Keratinocyte (primary cell): ENCODE results near the gene CYB5R4. TPM values are rescaled to one million over a fixed set of nuclear protein-coding genes. Genes with fewer than 3 reads are reported as not detected.

Source experiments
- DNase-seq: peaks from one replicate; pipeline ENCODE4 v3.0.0-alpha.2; 2011; ENCODE audit warnings: low read depth, missing footprints, low spot score
- FAIRE-seq: peaks from 2 replicates; lab custom pipeline; 2011; peaks lifted over from hg19 to GRCh38; lab: Jason Lieb, UNC
- H2AFZ ChIP-seq: 2 replicates; pipeline ENCODE4 v1.6.0; 2012; ENCODE audit warnings: low read length, control low read depth, inconsistent platforms; ENCODE audit not compliant: control insufficient read depth
- H3K27ac ChIP-seq: 2 replicates; pipeline ENCODE4 v1.5.1; 2011; ENCODE audit warnings: low read length; ENCODE audit not compliant: control insufficient read depth, insufficient read depth
- H3K27me3 ChIP-seq: 3 replicates; pipeline ENCODE4 v1.6.0; 2011; ENCODE audit warnings: low read length; ENCODE audit not compliant: control insufficient read depth, insufficient read depth; ENCODE audit errors: extremely low read depth
- H3K36me3 ChIP-seq, 2 experiments: 2 replicates in 1 of 2; 3 replicates in 1 of 2; pipeline ENCODE4 v1.5.1; 2011; ENCODE audit warnings: low read length in 2 of 2, mild to moderate bottlenecking in 1 of 2; ENCODE audit not compliant: control insufficient read depth in 2 of 2, insufficient read depth in 2 of 2; ENCODE audit errors: extremely low read depth in 1 of 2
- H3K4me1 ChIP-seq: 3 replicates; pipeline ENCODE4 v1.5.1; 2011; ENCODE audit warnings: low read length; ENCODE audit not compliant: control insufficient read depth, insufficient read depth; ENCODE audit errors: extremely low read depth
- H3K4me2 ChIP-seq: 3 replicates; pipeline ENCODE4 v1.6.0; 2011; ENCODE audit warnings: low read depth, low read length; ENCODE audit not compliant: control insufficient read depth, insufficient read depth; ENCODE audit errors: extremely low read depth
- H3K4me3 ChIP-seq, 3 experiments: fragments of 200-600 bp in 1 of 3; sonication (generic) in 1 of 3; 2 replicates in 2 of 3; 3 replicates in 1 of 3; pipeline ENCODE4 v1.5.1; 2011 to 2016; ENCODE audit warnings: low read length in 3 of 3, mild to moderate bottlenecking in 3 of 3, control low read depth in 2 of 3, inconsistent platforms in 1 of 3, low read depth in 1 of 3, mixed read lengths in 1 of 3, mixed run types in 1 of 3, moderate library complexity in 1 of 3; ENCODE audit not compliant: control insufficient read depth in 2 of 3, insufficient read depth in 2 of 3; ENCODE audit errors: extremely low read depth in 1 of 3
- H3K79me2 ChIP-seq: 2 replicates; pipeline ENCODE4 v1.6.0; 2012; ENCODE audit warnings: low read length; ENCODE audit not compliant: control insufficient read depth, insufficient read depth
- H3K9ac ChIP-seq: 3 replicates; pipeline ENCODE4 v1.6.0; 2011; ENCODE audit warnings: low read length; ENCODE audit not compliant: control insufficient read depth, insufficient read depth; ENCODE audit errors: extremely low read depth
- H3K9me1 ChIP-seq: 3 replicates; pipeline ENCODE4 v1.6.0; 2011; ENCODE audit warnings: low read length; ENCODE audit not compliant: control insufficient read depth, insufficient read depth; ENCODE audit errors: extremely low read depth
- H3K9me3 ChIP-seq: 2 replicates; pipeline ENCODE4 v1.5.1; 2012; ENCODE audit warnings: low read depth, low read length; ENCODE audit not compliant: control insufficient read depth
- H4K20me1 ChIP-seq: 3 replicates; pipeline ENCODE4 v1.6.0; 2011; ENCODE audit warnings: low read length; ENCODE audit not compliant: control insufficient read depth, insufficient read depth; ENCODE audit errors: extremely low read depth
- EZH2 ChIP-seq: IDR thresholded peaks from one replicate; pipeline ENCODE4 v1.6.1; 2012; ENCODE audit warnings: inconsistent platforms, mild to moderate bottlenecking, low read length, moderate library complexity
- dilution Hi-C: fragments of 300-500 bp; cut with MboI; formaldehyde crosslinking; loops from one replicate; pipeline ENCODE4 v1.7.0; 2020; ENCODE audit warnings: low sequenced_read_pairs; ENCODE audit not compliant: extremely low pct_ligation_motif_present
- polyA plus RNA-seq, 5 experiments: library from polyadenylated mRNA; depleted of rRNA in 3 of 5; stranded (reverse) in 3 of 5; stranded (forward) in 1 of 5; unstranded in 1 of 5; fragments of >200 nt; gene quantifications; 1 replicate in 1 of 5; 2 replicates in 3 of 5; 3 replicates in 1 of 5; pipeline versions ENCODE4 v1.2.1 to v1.2.3, GENCODE V29; 2011 to 2012; ENCODE audit warnings: missing spikeins in 2 of 5, low read depth in 1 of 5, low replicate concordance in 1 of 5
- TF ChIP-seq, protein P1 (sequence below), 3 experiments: IDR thresholded peaks in 1 of 3; conservative IDR thresholded peaks in 1 of 3; optimal IDR thresholded peaks in 1 of 3; 2 replicates in 2 of 3; 3 replicates in 1 of 3; pipeline versions ENCODE3 to v1.5.1; 2011; ENCODE audit warnings: low read length in 3 of 3, mild to moderate bottlenecking in 3 of 3, moderate library complexity in 2 of 3, control low read depth in 1 of 3, inconsistent platforms in 1 of 3; ENCODE audit not compliant: insufficient read depth in 2 of 3; ENCODE audit errors: extremely low read depth in 1 of 3

CYB5R4 gene
- polyA plus RNA-seq, 1 donor (not counting 4 experiments of a cell fraction or from before 2014, with no cell fraction given) = 14.0 TPM

DNA sequence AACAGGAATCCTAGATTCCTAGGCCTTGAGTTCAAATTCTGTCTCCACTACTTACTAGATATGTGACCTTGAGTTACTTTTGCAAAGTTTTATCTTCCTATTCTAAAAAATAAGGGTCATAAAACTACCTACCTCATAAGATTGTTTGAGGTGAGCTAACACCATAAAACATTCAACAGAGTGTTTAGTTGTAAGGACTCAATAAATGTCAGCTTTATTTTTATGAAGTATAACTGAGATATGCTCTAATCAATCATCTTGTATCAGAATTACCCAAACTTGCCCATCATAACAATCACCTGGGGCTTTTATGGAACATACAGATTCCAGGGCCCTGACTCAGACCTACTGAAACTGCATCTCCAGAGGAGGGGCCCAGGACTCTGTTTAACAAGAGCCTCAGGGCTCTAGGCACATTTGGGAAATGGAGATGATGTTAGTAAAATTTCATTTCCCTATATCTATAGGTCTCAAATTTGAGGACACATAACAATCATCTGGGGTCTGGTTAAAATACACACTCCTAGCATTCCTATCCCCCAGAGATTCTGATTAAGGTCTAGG lies 138.6 kb downstream of the CYB5R4 start:
- no peak for FAIRE-seq
- no peak for TF ChIP-seq EZH2

DNA sequence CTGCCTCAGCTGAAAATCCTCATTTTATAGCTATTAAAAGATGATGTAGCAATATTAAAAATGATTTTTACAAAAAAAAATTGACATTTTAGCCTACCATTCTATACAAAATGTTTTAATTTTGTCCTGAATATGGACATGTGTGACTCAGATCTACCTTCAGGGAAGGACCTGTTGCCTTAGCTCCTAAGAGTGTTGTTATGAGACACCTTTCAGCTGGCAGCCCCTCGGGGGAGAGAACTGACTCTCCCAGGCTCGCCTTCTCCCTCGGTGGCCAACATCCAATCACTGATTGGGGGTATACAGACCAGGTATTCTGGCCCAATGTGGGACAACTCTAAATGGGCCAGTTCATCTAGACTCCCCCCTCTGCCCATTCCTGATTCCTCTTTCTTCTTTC lies 141.6 kb downstream of the CYB5R4 start:
- Histone ChIP-seq H2AFZ (no peak overlapping the region), H3K79me2 (no peaks in the 10 kb centered on the region), H3K9me3 (no peaks in the 10 kb centered on the region), H3K9ac (no peak overlapping the region), H4K20me1 (no peaks in the 10 kb centered on the region), H3K4me2 (no peak overlapping the region), H3K36me3 (no peaks in the 10 kb centered on the region), H3K4me3 (no peak overlapping the region), H3K27ac (no peak overlapping the region), H3K27me3 (no peaks in the 10 kb centered on the region), H3K9me1 (no peaks in the 10 kb centered on the region), H3K4me1 (no peaks in the 10 kb centered on the region)
- no peak for DNase-seq
- dilution Hi-C loops = no loop called here
- TF ChIP-seq EZH2 = no peak
- TF ChIP-seq, protein P1, sequence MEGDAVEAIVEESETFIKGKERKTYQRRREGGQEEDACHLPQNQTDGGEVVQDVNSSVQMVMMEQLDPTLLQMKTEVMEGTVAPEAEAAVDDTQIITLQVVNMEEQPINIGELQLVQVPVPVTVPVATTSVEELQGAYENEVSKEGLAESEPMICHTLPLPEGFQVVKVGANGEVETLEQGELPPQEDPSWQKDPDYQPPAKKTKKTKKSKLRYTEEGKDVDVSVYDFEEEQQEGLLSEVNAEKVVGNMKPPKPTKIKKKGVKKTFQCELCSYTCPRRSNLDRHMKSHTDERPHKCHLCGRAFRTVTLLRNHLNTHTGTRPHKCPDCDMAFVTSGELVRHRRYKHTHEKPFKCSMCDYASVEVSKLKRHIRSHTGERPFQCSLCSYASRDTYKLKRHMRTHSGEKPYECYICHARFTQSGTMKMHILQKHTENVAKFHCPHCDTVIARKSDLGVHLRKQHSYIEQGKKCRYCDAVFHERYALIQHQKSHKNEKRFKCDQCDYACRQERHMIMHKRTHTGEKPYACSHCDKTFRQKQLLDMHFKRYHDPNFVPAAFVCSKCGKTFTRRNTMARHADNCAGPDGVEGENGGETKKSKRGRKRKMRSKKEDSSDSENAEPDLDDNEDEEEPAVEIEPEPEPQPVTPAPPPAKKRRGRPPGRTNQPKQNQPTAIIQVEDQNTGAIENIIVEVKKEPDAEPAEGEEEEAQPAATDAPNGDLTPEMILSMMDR (optimal IDR thresholded peaks at IDR 0.05 in 1 of 3, IDR thresholded peaks at IDR 0.05 in 1 of 3, conservative IDR thresholded peaks at IDR 0.05 in 1 of 3; ENCODE audit: extremely low read depth in 1 of 3, insufficient read depth in 2 of 3, low read length in 3 of 3) = no peak
- no peak for FAIRE-seq

More for the DNA sequence above, 138.6 kb downstream of the CYB5R4 start:
- H4K20me1 ChIP-seq = no peaks in the 10 kb centered on the region
- no peaks in the 10 kb centered on the region for H3K4me1 ChIP-seq
- no peak overlapping the region for H2AFZ ChIP-seq
- no peak overlapping the region for H3K4me2 ChIP-seq
- no peaks in the 10 kb centered on the region for H3K27me3 ChIP-seq
- H3K36me3 ChIP-seq = no peaks in the 10 kb centered on the region
- H3K9ac ChIP-seq = no peak overlapping the region
- no peak overlapping the region for H3K27ac ChIP-seq
- H3K4me3 ChIP-seq = no peak overlapping the region
- no peaks in the 10 kb centered on the region for H3K79me2 ChIP-seq
- no peaks in the 10 kb centered on the region for H3K9me1 ChIP-seq
- DNase-seq = no peak
- dilution Hi-C loops = no loop called here
- H3K9me3 ChIP-seq = no peaks in the 10 kb centered on the region

GRCh38 chr6:84002226-84002625 lies 142.7 kb downstream of the CYB5R4 start:
- dilution Hi-C loops = no loop called here
- Histone ChIP-seq H3K9ac (no peak overlapping the region), H3K36me3 (no peaks in the 10 kb centered on the region), H3K9me1 (no peaks in the 10 kb centered on the region), H3K4me2 (no peak overlapping the region), H3K4me3 (no peak overlapping the region), H4K20me1 (no peaks in the 10 kb centered on the region), H3K27ac (no peak overlapping the region), H3K79me2 (no peaks in the 10 kb centered on the region), H3K4me1 (no peaks in the 10 kb centered on the region), H3K27me3 (no peaks in the 10 kb centered on the region), H2AFZ (no peak overlapping the region), H3K9me3 (no peaks in the 10 kb centered on the region)
- TF ChIP-seq, protein P1 (optimal IDR thresholded peaks at IDR 0.05 in 1 of 3, IDR thresholded peaks at IDR 0.05 in 1 of 3, conservative IDR thresholded peaks at IDR 0.05 in 1 of 3; ENCODE audit: extremely low read depth in 1 of 3, insufficient read depth in 2 of 3, low read length in 3 of 3) = no peak
- TF ChIP-seq EZH2 = no peak
- FAIRE-seq = no peak
- DNase-seq = no peak
